ENCODE data around the gene HS3ST4. TPM values are rescaled to one million over a fixed set of nuclear protein-coding genes. Genes with fewer than 3 reads are reported as not detected.

HS3ST4 gene
- total and polyA plus RNA-seq, 2 donors from 2014 or later: not detected

DNA sequence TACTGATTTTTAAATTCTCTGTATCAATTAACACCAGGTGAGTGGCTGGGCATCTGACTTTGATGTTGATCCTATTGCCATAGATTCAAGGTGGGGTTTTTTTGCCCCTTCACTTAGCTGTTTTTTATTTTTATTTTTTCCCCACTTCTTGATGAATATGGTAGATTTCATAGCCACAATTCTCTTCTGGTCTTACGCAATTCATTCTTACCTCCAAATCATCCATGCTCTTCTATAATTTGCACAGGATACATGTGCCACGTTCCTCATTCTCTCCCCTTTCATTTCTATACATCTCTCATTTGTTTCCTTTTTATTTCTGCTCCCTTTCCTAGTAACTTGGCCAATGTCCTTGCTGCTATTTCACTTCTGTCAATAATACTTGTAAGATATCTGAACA lies 14.9 kb upstream of the HS3ST4 start:
- H3K9me3 ChIP-seq (ENCODE audit: control insufficient read depth in 2 of 3, insufficient read depth in 1 of 3, low read length in 3 of 3): no peaks in the 10 kb centered on the region
- H3K4me3 ChIP-seq (ENCODE audit: low read length in 3 of 3): no peak overlapping the region
- H3K27me3 ChIP-seq (ENCODE audit: control insufficient read depth, insufficient read depth, low read length): no peaks in the 10 kb centered on the region
- FAIRE-seq (no peak), DNase-seq (no peak)
- TF ChIP-seq, protein P1, sequence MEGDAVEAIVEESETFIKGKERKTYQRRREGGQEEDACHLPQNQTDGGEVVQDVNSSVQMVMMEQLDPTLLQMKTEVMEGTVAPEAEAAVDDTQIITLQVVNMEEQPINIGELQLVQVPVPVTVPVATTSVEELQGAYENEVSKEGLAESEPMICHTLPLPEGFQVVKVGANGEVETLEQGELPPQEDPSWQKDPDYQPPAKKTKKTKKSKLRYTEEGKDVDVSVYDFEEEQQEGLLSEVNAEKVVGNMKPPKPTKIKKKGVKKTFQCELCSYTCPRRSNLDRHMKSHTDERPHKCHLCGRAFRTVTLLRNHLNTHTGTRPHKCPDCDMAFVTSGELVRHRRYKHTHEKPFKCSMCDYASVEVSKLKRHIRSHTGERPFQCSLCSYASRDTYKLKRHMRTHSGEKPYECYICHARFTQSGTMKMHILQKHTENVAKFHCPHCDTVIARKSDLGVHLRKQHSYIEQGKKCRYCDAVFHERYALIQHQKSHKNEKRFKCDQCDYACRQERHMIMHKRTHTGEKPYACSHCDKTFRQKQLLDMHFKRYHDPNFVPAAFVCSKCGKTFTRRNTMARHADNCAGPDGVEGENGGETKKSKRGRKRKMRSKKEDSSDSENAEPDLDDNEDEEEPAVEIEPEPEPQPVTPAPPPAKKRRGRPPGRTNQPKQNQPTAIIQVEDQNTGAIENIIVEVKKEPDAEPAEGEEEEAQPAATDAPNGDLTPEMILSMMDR (IDR thresholded peaks at IDR 0.05; ENCODE audit: borderline replicate concordance, extremely low read depth, insufficient read depth): no peak
- no peaks in the 10 kb centered on the region for H3K4me1 ChIP-seq (ENCODE audit: control insufficient read depth in 2 of 3, insufficient read depth in 2 of 3, low read depth in 1 of 3, low read length in 3 of 3)
- no peak overlapping the region for H3K27ac ChIP-seq (ENCODE audit: low read depth in 2 of 2, low read length in 2 of 2)
- intact Hi-C loops (cut with DNase I): no loop called here
- H3K9ac ChIP-seq (ENCODE audit: low read length in 3 of 3): no peak overlapping the region
- no peaks in the 10 kb centered on the region for H3K36me3 ChIP-seq (ENCODE audit: control insufficient read depth in 2 of 3, insufficient read depth in 3 of 3, low read length in 3 of 3)

DNA sequence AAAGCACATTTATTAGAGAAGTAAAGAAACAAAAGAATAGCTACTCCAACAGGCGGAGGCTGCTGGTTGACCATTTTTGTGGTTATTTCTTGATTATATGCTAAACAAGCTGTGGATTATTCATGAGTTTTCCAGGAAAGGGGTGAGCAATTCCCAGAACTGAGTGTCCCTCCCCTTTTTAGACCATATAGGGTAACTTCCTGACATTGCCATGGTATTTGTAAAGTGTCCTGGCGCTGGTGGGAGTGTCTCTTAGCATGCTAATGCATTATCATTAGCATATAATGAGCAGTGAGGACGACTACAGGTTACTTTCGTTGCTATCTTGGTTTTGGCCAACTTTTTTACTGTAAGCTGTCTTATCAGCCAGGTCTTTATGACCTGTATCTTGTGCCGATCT lies 12.2 kb upstream of the HS3ST4 start:
- FAIRE-seq (no peak), DNase-seq (no peak)
- H3K27me3 ChIP-seq (ENCODE audit: control insufficient read depth, insufficient read depth, low read length): no peaks in the 10 kb centered on the region
- no peaks in the 10 kb centered on the region for H3K4me1 ChIP-seq (ENCODE audit: control insufficient read depth in 2 of 3, insufficient read depth in 2 of 3, low read depth in 1 of 3, low read length in 3 of 3)
- intact Hi-C loops (cut with DNase I): no loop called here
- no peak overlapping the region for H3K9ac ChIP-seq (ENCODE audit: low read length in 3 of 3)
- H3K27ac ChIP-seq (ENCODE audit: low read depth in 2 of 2, low read length in 2 of 2): no peak overlapping the region
- H3K36me3 ChIP-seq (ENCODE audit: control insufficient read depth in 2 of 3, insufficient read depth in 3 of 3, low read length in 3 of 3): no peaks in the 10 kb centered on the region
- H3K4me3 ChIP-seq (ENCODE audit: low read length in 3 of 3): no peak overlapping the region
- TF ChIP-seq, protein P1 (IDR thresholded peaks at IDR 0.05; ENCODE audit: borderline replicate concordance, extremely low read depth, insufficient read depth): no peak
- H3K9me3 ChIP-seq (ENCODE audit: control insufficient read depth in 2 of 3, insufficient read depth in 1 of 3, low read length in 3 of 3): no peaks in the 10 kb centered on the region

DNA sequence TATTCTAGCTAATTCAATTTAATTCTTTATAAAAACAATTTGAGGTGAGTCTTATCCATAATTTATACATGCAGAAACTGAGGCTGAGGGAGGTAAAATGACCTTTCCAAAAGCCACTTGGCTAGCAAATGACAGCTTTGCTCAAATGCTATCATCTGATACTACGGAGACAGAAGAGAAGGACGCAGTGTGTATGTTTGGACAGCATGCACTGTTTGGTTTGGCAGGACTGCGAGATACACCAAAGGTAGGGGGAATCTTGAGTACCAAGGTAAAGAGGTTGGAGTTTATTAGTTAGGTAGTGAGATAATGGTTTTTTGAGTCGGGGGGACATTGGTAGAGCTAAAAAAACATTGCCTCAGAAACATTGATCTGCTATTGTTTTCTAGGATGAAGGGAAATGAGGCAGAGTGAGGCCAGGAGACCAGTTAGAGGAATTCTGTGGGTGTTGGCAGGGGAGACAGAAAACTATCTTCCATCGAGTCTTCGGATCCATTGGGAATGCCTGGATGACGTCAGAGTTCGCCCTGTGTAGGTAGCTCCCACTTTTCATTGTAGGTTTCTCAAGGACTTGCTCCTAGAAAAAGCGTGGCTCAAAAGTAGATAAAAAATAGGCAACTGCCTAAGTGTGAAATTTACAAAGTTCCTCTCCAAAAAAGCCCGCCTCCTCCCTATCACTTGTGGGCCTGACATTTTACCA lies 2.5 kb upstream of the HS3ST4 start:
- TF ChIP-seq, protein P1 (IDR thresholded peaks at IDR 0.05; ENCODE audit: borderline replicate concordance, extremely low read depth, insufficient read depth): no peak
- DNase-seq (no peak), FAIRE-seq (no peak)
- no peak overlapping the region for H3K9ac ChIP-seq (ENCODE audit: low read length in 3 of 3)
- no peaks in the 10 kb centered on the region for H3K36me3 ChIP-seq (ENCODE audit: control insufficient read depth in 2 of 3, insufficient read depth in 3 of 3, low read length in 3 of 3)
- H3K4me1 ChIP-seq (ENCODE audit: control insufficient read depth in 2 of 3, insufficient read depth in 2 of 3, low read depth in 1 of 3, low read length in 3 of 3): no peaks in the 10 kb centered on the region
- peaks cover 13% of the 10 kb centered on the region for H3K27me3 ChIP-seq (ENCODE audit: control insufficient read depth, insufficient read depth, low read length)
- intact Hi-C loops (cut with DNase I): no loop called here
- H3K27ac ChIP-seq (ENCODE audit: low read depth in 2 of 2, low read length in 2 of 2): no peak overlapping the region
- H3K4me3 ChIP-seq (ENCODE audit: low read length in 3 of 3): no peak overlapping the region
- no peaks in the 10 kb centered on the region for H3K9me3 ChIP-seq (ENCODE audit: control insufficient read depth in 2 of 3, insufficient read depth in 1 of 3, low read length in 3 of 3)
